Fibroblast of lung (primary cell): ENCODE results near the gene GABRP. TPM values are rescaled to one million over a fixed set of nuclear protein-coding genes. Genes with fewer than 3 reads are reported as not detected.

Source experiments
- DNase-seq, 2 donors: peaks; one replicate each; pipeline versions ENCODE4 v3.0.0 to v3.0.0-alpha.2; 2010; ENCODE audit warnings: low read depth in 2 of 2
- H2AFZ ChIP-seq: 2 replicates; pipeline ENCODE4 v1.5.1; 2012; ENCODE audit warnings: low read length, control low read depth, inconsistent platforms
- H3K27ac ChIP-seq: 2 replicates; pipeline ENCODE4 v1.5.1; 2011; ENCODE audit warnings: low read length, control low read depth; ENCODE audit not compliant: insufficient read depth
- H3K27me3 ChIP-seq: 2 replicates; pipeline ENCODE4 v1.5.1; 2011; ENCODE audit warnings: mild to moderate bottlenecking, low read length; ENCODE audit not compliant: control insufficient read depth, insufficient read depth
- H3K36me3 ChIP-seq: 2 replicates; pipeline ENCODE4 v1.5.1; 2011; ENCODE audit warnings: low read length; ENCODE audit not compliant: control insufficient read depth, insufficient read depth
- H3K4me1 ChIP-seq: 2 replicates; pipeline ENCODE4 v1.5.1; 2011; ENCODE audit warnings: low read length; ENCODE audit not compliant: control insufficient read depth, insufficient read depth; ENCODE audit errors: extremely low read depth
- H3K4me2 ChIP-seq: 2 replicates; pipeline ENCODE4 v1.5.1; 2011; ENCODE audit warnings: low read length, control low read depth; ENCODE audit not compliant: insufficient read depth; ENCODE audit errors: extremely low read depth
- H3K4me3 ChIP-seq, 4 experiments: fragments of 200-600 bp in 1 of 4; sonication (generic) in 1 of 4; replicated peaks in 1 of 4; 2 replicates each; pipeline ENCODE4 v1.5.1; 2011 to 2016; ENCODE audit warnings: low read length in 4 of 4, low read depth in 3 of 4, mild to moderate bottlenecking in 3 of 4, control low read depth in 2 of 4, inconsistent platforms in 1 of 4, mixed read lengths in 1 of 4; ENCODE audit not compliant: insufficient read depth in 1 of 4; ENCODE audit errors: control extremely low read depth in 1 of 4
- H3K79me2 ChIP-seq: 2 replicates; pipeline ENCODE4 v1.5.1; 2012; ENCODE audit warnings: mild to moderate bottlenecking, low read length, inconsistent platforms; ENCODE audit not compliant: control insufficient read depth, insufficient read depth
- H3K9ac ChIP-seq: 2 replicates; pipeline ENCODE4 v1.5.1; 2011; ENCODE audit warnings: mild to moderate bottlenecking, low read length, control low read depth; ENCODE audit not compliant: insufficient read depth
- H3K9me3 ChIP-seq: 2 replicates; pipeline ENCODE4 v1.5.1; 2012; ENCODE audit warnings: low read depth, low read length; ENCODE audit not compliant: control insufficient read depth, insufficient read depth
- H4K20me1 ChIP-seq: 2 replicates; pipeline ENCODE4 v1.5.1; 2011; ENCODE audit warnings: low read length; ENCODE audit not compliant: control insufficient read depth, insufficient read depth; ENCODE audit errors: extremely low read depth
- CTCF ChIP-seq, 2 donors: IDR thresholded peaks in 1 of 2; conservative IDR thresholded peaks in 1 of 2; 1 replicate in 1 of 2; 2 replicates in 1 of 2; pipeline ENCODE4 v1.5.1; 2011 to 2012; ENCODE audit warnings: low read length in 2 of 2, control low read depth in 1 of 2, inconsistent platforms in 1 of 2, low read depth in 1 of 2, mild to moderate bottlenecking in 1 of 2
- EZH2 ChIP-seq: IDR thresholded peaks from 2 replicates; pipeline ENCODE4 v1.5.1; 2012; ENCODE audit warnings: low read length, control low read depth, mild to moderate bottlenecking; ENCODE audit errors: missing control alignments
- polyA plus RNA-seq, 2 donors: library from polyadenylated mRNA; depleted of rRNA in 1 of 2; stranded (reverse) in 1 of 2; unstranded in 1 of 2; fragments of >200 nt; gene quantifications; 2 replicates each; pipeline ENCODE4 v1.2.1, GENCODE V29; 2011 to 2012; ENCODE audit warnings: missing spikeins in 1 of 2
- total RNA-seq: library from RNA; depleted of rRNA; stranded (reverse); fragments of >200 nt; gene quantifications from 2 replicates; pipeline ENCODE4 v1.2.1, GENCODE V29; 2014

GABRP gene
- total and polyA plus RNA-seq, 2 donors (not counting 1 experiment from before 2014, with no cell fraction given), result not detected

GRCh38 chr5:170758481-170758880 lies 25.0 kb upstream of the GABRP start:
- Histone ChIP-seq H3K9me3 (no peaks in the 10 kb centered on the region), H3K36me3 (no peaks in the 10 kb centered on the region), H3K27me3 (no peaks in the 10 kb centered on the region), H3K9ac (no peak overlapping the region), H3K27ac (no peak overlapping the region), H3K4me1 (no peaks in the 10 kb centered on the region), H2AFZ (no peak overlapping the region), H4K20me1 (no peaks in the 10 kb centered on the region), H3K79me2 (no peaks in the 10 kb centered on the region), H3K4me2 (no peak overlapping the region), H3K4me3 (no peak overlapping the region)
- TF ChIP-seq EZH2 (no peak), CTCF (conservative IDR thresholded peaks at IDR 0.05 in 1 of 2, IDR thresholded peaks at IDR 0.05 in 1 of 2; ENCODE audit: low read depth in 1 of 2, low read length in 2 of 2) (no peak)
- no peak for DNase-seq

- H3K27me3 ChIP-seq, result no peaks in the 10 kb centered on the region
- no peaks in the 10 kb centered on the region for H3K36me3 ChIP-seq
- no peaks in the 10 kb centered on the region for H3K9me3 ChIP-seq
- H3K79me2 ChIP-seq, result no peaks in the 10 kb centered on the region
- no peak overlapping the region for H3K4me3 ChIP-seq
- no peak for DNase-seq
- H3K4me2 ChIP-seq, result no peak overlapping the region
- no peak overlapping the region for H3K9ac ChIP-seq
- H4K20me1 ChIP-seq, result no peaks in the 10 kb centered on the region
- no peak overlapping the region for H3K27ac ChIP-seq
- no peaks in the 10 kb centered on the region for H3K4me1 ChIP-seq
- H2AFZ ChIP-seq, result no peak overlapping the region
- TF ChIP-seq CTCF (conservative IDR thresholded peaks at IDR 0.05 in 1 of 2, IDR thresholded peaks at IDR 0.05 in 1 of 2; ENCODE audit: low read depth in 1 of 2, low read length in 2 of 2), result no peak
- TF ChIP-seq EZH2, result no peak
Measured at GRCh38 chr5:170760113-170760512, 23.4 kb upstream of the GABRP start.

- H4K20me1 ChIP-seq, result no peaks in the 10 kb centered on the region
- no peak overlapping the region for H3K9ac ChIP-seq
- TF ChIP-seq CTCF (conservative IDR thresholded peaks at IDR 0.05 in 1 of 2, IDR thresholded peaks at IDR 0.05 in 1 of 2; ENCODE audit: low read depth in 1 of 2, low read length in 2 of 2) (no peak), EZH2 (no peak)
- no peaks in the 10 kb centered on the region for H3K79me2 ChIP-seq
- no peak overlapping the region for H3K4me2 ChIP-seq
- no peak overlapping the region for H3K27ac ChIP-seq
- no peaks in the 10 kb centered on the region for H3K36me3 ChIP-seq
- H3K9me3 ChIP-seq, result no peaks in the 10 kb centered on the region
- DNase-seq, result no peak
- H3K4me1 ChIP-seq, result no peaks in the 10 kb centered on the region
- H3K4me3 ChIP-seq, result no peak overlapping the region
- no peak overlapping the region for H2AFZ ChIP-seq
- no peaks in the 10 kb centered on the region for H3K27me3 ChIP-seq
Measured at GRCh38 chr5:170761048-170761707, 22.3 kb upstream of the GABRP start.
